ENCODE measurements around the gene DGKG.

The DGKG gene

DNA sequence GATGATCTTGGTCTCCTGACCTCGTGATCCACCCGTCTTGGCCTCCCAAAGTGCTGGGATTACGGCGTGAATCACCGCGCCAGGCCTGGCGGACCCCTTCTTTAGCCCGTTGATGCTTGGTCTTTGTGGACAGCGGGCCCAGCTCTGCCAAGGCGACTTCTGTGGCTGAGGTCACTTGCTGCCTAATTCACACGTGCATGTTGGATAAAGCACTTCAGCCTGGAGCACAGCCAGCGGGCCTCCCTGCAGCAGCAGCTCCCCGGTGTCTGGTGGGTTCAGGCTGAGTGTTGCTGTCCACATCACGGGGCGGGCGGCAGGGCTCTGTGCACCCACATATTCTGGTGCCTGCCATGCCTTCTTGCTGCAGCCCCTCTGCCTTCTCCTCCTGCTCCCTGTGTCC lies 88.4 kb downstream of the DGKG start:
- no peak for DNase-seq (ENCODE audit: low spot score)

DNA sequence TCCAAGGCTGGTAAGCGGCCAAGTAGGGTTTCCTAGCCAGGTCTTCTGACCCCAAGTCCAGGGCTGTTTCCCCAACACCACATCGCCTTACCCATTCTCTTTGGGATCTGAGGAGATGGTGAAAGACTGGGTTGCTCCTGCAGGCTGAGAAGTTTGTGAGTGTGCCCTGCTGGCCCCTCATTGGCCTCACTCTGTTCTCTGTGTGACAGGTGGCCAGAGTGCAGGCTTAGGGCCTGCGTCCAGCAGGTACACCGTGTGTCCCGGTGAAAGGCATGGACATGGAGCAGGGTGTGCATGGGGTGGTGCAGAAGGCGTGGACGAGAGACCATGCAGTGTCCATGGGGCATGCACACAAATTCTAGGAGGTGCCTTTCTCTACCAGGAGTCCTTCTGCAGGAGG lies 91.3 kb downstream of the DGKG start:
- no peak for DNase-seq (ENCODE audit: low spot score)

DNA sequence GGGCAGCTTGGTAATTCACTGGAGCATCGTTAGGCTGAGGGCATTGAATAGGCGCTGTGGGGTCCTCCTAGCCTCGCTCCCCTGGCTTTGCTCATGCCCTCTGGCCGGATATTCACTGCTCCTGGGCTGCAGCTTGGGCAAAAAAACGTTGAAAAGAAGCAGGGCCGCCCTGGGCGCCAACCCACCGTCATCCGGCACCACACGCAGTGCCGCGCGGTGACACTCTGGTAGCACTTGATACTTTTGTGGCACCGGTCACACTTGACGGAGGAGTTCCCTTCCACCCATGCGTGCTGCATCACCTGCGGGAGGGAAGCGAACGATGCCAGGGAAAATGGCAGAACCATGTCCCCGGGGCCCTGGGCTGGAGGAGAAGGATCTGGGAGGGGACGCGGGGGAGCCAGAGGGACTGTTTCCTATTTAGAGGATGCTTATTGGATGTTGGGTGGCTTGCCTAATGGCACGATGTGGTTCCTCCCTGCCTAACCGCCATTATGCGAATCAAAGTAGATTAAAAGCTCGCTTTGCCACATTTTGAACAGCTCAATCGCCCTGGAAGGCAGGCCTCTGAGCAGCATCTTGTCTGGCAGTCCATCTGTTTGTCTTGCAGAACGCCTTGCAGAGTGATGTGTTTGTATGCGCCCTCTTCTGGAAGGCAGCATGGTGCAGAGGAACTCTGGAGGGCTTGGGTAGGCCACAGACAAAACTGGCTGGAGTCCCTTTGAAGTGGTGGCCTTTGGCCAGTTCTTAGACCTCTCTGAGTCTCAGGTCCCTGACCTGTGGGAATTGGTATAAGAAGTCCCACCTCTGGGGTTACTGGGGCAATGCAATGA lies 93.2 kb downstream of the DGKG start:
- peak; percentile 60 for DNase-seq (ENCODE audit: low spot score)

- DNase-seq (ENCODE audit: low spot score), result no peak
Observed at GRCh38 chr3:186267758-186268157, 94.3 kb downstream of the DGKG start.

GRCh38 chr3:186264608-186265400 lies 97.2 kb downstream of the DGKG start:
- DNase-seq (ENCODE audit: low spot score), result no peak

DNA sequence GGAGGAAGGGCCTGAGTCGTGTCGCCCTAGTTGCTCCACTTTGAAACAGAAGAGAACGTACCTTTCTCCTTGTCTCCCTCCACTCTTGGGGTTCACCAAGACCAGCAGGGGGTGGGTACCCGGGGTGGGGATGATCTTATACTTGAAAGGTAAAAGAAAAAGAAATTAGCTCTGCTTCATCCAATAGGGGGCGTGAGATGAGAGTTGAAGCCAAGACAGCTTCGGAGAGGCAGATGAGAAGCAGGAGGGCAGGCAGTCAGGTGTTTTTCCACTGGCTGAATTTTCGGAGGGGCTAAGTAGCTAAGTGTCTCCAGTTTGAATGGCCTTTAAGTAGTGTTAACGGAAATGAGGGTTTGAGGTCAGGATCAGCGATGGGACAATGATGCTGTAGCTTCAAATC lies 100.4 kb downstream of the DGKG start:
- no peak for DNase-seq (ENCODE audit: low spot score)

DNA sequence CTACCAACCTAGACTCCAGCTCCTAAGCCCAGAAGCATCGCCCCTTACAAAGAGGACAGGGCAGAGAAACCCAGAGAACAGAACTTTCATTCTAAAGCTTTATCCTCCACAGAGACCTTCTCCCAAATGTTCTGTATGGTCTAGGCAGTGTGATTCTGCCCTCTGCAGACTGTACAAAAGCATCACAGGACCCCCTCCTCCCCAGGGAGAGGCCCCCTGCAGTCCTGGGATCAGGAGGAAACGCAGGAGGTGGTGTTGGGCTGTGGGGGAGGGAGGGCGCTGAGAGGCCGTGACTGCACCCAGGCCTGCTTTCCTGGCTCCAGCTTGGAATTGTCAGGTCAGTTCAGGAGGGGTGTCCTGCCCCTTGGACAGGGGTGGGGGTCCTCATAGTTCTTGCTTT lies 101.3 kb downstream of the DGKG start:
- DNase-seq (ENCODE audit: low spot score), result no peak

- peak; percentile 87 for DNase-seq (ENCODE audit: low spot score)
Observed at GRCh38 chr3:186259612-186260383, 102.2 kb downstream of the DGKG start.

GRCh38 chr3:186258968-186259367 lies 103.1 kb downstream of the DGKG start:
- DNase-seq (ENCODE audit: low spot score), result peak; percentile 58

DNA sequence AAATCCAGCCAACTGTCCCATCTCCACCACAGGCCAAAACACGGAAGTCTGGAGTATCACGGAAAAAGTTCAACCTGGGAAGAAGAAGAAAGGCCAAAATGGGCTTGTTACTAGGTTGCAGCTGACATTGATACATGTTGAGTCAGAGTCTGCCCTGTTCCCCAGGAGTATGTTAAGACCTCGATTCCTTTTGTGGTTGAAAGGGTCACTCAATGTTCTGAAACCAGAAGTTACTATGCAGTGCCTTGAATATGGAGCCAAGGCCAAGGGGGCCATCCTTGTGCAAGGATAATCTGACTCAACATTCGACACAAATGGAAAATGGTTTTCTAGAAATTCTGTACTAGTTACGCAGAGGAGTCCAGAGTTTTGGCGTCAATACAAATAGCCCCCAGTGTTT lies 104.2 kb downstream of the DGKG start:
- no peak for DNase-seq (ENCODE audit: low spot score)

DNA sequence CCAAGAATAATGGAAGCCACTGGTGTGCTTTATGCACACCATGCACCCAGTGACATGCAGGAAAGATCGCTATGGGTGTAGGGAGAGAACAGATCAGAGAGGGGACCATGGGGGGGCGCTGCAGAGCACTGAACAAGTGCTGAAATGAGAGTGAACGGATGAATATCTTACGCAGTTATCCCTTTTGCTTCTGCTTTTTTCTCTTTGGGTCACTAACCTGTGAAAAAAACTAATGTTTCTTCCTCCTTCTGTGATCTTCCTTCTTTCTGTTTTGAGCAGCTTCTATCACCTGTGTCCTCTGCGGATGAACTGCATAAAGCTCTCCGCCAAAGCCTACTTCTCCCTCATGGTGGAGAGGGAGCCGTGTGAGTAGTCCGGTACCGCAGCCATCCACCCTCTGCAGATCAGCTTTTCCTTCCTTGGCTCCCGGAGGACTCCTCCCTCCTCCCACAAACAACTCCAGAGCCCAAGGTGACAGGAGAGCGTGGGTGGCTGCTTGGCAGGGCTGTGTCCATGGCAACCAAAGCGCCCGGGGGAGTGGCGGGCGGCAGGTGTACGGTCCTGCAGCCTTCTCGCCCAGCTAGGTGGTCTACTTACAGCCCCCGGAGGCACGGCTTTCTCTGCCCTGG lies 106.2 kb downstream of the DGKG start:
- DNase-seq (ENCODE audit: low spot score), result peak; percentile 62

- no peak for DNase-seq (ENCODE audit: low spot score)
Observed at GRCh38 chr3:186254676-186255650, 107.1 kb downstream of the DGKG start.

- DNase-seq (ENCODE audit: low spot score), result no peak
Observed at GRCh38 chr3:186251948-186252619, 110.0 kb downstream of the DGKG start.

GRCh38 chr3:186248850-186249249 lies 113.2 kb downstream of the DGKG start:
- DNase-seq (ENCODE audit: low spot score), result no peak

GRCh38 chr3:186247821-186248814 lies 113.9 kb downstream of the DGKG start:
- no peak for DNase-seq (ENCODE audit: low spot score)

- DNase-seq (ENCODE audit: low spot score), result no peak
Observed at GRCh38 chr3:186246941-186247340, 115.1 kb downstream of the DGKG start.

GRCh38 chr3:186244016-186244415 lies 118.0 kb downstream of the DGKG start:
- no peak for DNase-seq (ENCODE audit: low spot score)

DNA sequence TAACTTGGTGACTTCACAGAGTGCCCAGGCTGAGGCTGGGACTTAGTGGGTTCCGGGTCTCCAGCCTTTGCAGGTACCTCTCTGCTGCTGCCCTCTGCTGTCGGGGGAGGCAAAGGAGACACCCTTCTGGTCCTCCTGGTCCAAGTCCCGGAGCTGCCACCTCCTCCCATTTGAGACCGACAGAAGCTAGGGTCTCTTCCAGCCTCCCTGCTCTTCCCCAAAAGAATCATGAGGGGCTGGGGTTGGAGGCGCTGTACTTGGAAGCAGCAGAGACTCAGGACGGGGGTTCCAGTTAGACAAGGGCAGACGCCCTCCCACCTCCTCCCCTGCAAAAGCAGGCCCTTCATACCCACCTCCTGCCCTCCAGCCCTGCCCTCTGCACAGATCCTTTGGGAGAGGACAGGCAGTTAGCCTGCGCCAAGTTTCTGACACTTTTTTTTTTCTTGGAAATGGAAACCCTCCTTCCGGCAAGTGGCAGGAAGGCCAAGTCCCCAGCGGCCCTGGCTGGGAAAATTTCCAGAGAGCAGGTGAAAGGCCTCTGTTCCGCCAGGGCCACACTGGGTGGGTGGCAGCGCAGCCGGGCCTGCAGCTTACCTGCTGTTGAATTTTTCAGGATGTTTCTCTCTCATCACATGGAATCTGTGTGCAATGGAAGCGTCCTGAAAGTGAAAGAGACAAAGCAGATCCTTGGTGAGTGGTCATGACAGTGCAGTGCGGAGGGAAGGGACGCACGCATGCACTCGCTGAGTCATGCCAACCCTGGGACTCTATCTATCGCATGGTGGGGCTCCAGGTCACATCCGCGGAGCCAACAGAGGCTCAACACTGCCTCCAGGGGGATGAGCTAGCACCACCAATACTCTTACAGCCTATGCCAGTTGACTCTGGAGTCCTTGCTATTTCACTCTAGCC lies 119.9 kb downstream of the DGKG start:
- peak; percentile 78 for DNase-seq (ENCODE audit: low spot score)

Data from ecto neural progenitor cell (in vitro differentiated cells).